OCI-LY1 (cell line): Measurements from ENCODE around the gene SF3A1.

Experiments used
- H2AFZ ChIP-seq: fragments of 200-600 bp; sonication (generic), shearing (Covaris generic); 2 replicates; pipeline ENCODE4 v1.6.0; 2014; ENCODE audit warnings: antibody characterized with exemption, mild to moderate bottlenecking, low read length
- H3F3A ChIP-seq: fragments of 200-600 bp; sonication (generic), shearing (Covaris generic); 2 replicates; pipeline ENCODE4 v1.6.0; 2014; ENCODE audit warnings: mild to moderate bottlenecking, antibody characterized with exemption, low read length, moderate library complexity; ENCODE audit not compliant: insufficient read depth
- H3K27ac ChIP-seq: fragments of 200-600 bp; sonication (generic); 2 replicates; pipeline ENCODE4 v1.5.1; 2014; ENCODE audit warnings: low read length, mixed run types, mild to moderate bottlenecking, low read depth; ENCODE audit not compliant: poor library complexity, severe bottlenecking
- H3K27me3 ChIP-seq: fragments of 200-600 bp; sonication (generic); 2 replicates; pipeline ENCODE4 v1.6.0; 2014; ENCODE audit warnings: antibody characterized with exemption, mild to moderate bottlenecking, low read length, moderate library complexity; ENCODE audit not compliant: insufficient read depth
- H3K36me3 ChIP-seq: fragments of 200-600 bp; sonication (generic); 2 replicates; pipeline ENCODE4 v1.6.1; 2014; ENCODE audit warnings: mild to moderate bottlenecking, antibody characterized with exemption, low read length, moderate library complexity, mixed read lengths; ENCODE audit not compliant: insufficient read depth
- H3K4me1 ChIP-seq: fragments of 200-600 bp; sonication (generic); 2 replicates; pipeline ENCODE4 v1.5.1; 2014; ENCODE audit warnings: mild to moderate bottlenecking, low read length, moderate library complexity; ENCODE audit not compliant: insufficient read depth, severe bottlenecking
- H3K4me2 ChIP-seq: fragments of 200-600 bp; sonication (generic), shearing (Covaris generic); 2 replicates; pipeline ENCODE4 v1.6.1; 2014; ENCODE audit warnings: low read length
- H3K4me3 ChIP-seq: fragments of 200-600 bp; sonication (generic); 2 replicates; pipeline ENCODE4 v1.5.1; 2014; ENCODE audit warnings: low read length, low read depth, mild to moderate bottlenecking, mixed read lengths; ENCODE audit not compliant: poor library complexity, severe bottlenecking
- H3K79me2 ChIP-seq: fragments of 200-600 bp; shearing (Covaris generic); 2 replicates; pipeline ENCODE4 v1.6.1; 2016; ENCODE audit warnings: mixed run types, low read length, mixed read lengths; ENCODE audit not compliant: insufficient read depth
- H3K9ac ChIP-seq: fragments of 200-600 bp; sonication (generic), shearing (Covaris generic); 2 replicates; pipeline ENCODE4 v1.6.1; 2014; ENCODE audit warnings: mild to moderate bottlenecking, low read length, mixed read lengths
- H3K9me2 ChIP-seq: fragments of 200-600 bp; sonication (generic), shearing (Covaris generic); 2 replicates; pipeline ENCODE4 v1.6.1; 2014; ENCODE audit warnings: low read depth, mild to moderate bottlenecking, low read length, mixed read lengths
- H3K9me3 ChIP-seq: fragments of 200-600 bp; shearing (Covaris generic); 2 replicates; pipeline ENCODE4 v1.6.1; 2014; ENCODE audit warnings: low read length, mixed read lengths
- H4K20me1 ChIP-seq: fragments of 200-600 bp; sonication (generic), shearing (Covaris generic); 2 replicates; pipeline ENCODE4 v1.6.0; 2016; ENCODE audit warnings: mild to moderate bottlenecking, low read length; ENCODE audit not compliant: insufficient read depth
- EZH2 ChIP-seq: fragments of 200-600 bp; sonication (generic), shearing (Covaris generic); IDR thresholded peaks from 2 replicates; pipeline ENCODE4 v1.8.0; 2017; ENCODE audit warnings: borderline replicate concordance, mixed run types, mild to moderate bottlenecking, antibody characterized with exemption, low read length, moderate library complexity, mixed read lengths
- TF ChIP-seq, protein P1 (sequence below): fragments of 200-600 bp; sonication (generic), shearing (Covaris generic); IDR thresholded peaks from 2 replicates; pipeline ENCODE4 v1.5.1; 2017; ENCODE audit warnings: mild to moderate bottlenecking, antibody characterized with exemption, low read length, moderate library complexity, mixed read lengths

SF3A1 gene

DNA sequence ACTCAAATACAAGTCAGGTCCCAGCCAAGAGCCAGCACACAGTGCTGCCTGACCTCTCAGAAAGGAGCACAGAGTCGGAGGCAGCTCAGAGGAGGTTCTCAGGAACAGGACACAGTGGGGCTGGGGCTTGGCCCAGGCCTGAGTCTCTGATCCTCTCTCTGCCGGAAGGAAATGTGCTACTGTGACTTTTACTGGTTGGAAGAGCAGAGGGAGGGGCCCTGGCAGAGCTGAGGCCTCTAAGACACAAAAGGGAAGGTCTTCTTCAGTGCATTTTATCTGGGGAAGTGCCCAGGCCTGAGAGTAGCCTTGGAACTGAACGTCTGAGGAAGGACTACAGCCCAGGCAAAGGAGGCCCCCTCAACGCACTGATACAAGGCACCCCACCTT lies 51.2 kb downstream of the SF3A1 start:
- Histone ChIP-seq H3K9me3 (no peaks in the 10 kb centered on the region), H2AFZ (no peak overlapping the region), H3K4me2 (peak overlapping the region; percentile 78), H4K20me1 (no peaks in the 10 kb centered on the region), H3K9me2 (no peaks in the 10 kb centered on the region), H3K36me3 (peaks cover 12% of the 10 kb centered on the region; the same call in 1 of the 2 replicates), H3K4me3 (peak overlapping the region; percentile 50), H3F3A (0 out of 2 replicates have a peak, but pooled peaks cover 3% of the 10 kb centered on the region), H3K4me1 (peaks cover 90% of the 10 kb centered on the region), H3K27me3 (no peaks in the 10 kb centered on the region), H3K9ac (peak overlapping the region; percentile 79), H3K27ac (peak overlapping the region; percentile 99), H3K79me2 (no peaks in the 10 kb centered on the region)
- TF ChIP-seq EZH2 = no peak
- TF ChIP-seq, protein P1, sequence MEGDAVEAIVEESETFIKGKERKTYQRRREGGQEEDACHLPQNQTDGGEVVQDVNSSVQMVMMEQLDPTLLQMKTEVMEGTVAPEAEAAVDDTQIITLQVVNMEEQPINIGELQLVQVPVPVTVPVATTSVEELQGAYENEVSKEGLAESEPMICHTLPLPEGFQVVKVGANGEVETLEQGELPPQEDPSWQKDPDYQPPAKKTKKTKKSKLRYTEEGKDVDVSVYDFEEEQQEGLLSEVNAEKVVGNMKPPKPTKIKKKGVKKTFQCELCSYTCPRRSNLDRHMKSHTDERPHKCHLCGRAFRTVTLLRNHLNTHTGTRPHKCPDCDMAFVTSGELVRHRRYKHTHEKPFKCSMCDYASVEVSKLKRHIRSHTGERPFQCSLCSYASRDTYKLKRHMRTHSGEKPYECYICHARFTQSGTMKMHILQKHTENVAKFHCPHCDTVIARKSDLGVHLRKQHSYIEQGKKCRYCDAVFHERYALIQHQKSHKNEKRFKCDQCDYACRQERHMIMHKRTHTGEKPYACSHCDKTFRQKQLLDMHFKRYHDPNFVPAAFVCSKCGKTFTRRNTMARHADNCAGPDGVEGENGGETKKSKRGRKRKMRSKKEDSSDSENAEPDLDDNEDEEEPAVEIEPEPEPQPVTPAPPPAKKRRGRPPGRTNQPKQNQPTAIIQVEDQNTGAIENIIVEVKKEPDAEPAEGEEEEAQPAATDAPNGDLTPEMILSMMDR = no peak

DNA sequence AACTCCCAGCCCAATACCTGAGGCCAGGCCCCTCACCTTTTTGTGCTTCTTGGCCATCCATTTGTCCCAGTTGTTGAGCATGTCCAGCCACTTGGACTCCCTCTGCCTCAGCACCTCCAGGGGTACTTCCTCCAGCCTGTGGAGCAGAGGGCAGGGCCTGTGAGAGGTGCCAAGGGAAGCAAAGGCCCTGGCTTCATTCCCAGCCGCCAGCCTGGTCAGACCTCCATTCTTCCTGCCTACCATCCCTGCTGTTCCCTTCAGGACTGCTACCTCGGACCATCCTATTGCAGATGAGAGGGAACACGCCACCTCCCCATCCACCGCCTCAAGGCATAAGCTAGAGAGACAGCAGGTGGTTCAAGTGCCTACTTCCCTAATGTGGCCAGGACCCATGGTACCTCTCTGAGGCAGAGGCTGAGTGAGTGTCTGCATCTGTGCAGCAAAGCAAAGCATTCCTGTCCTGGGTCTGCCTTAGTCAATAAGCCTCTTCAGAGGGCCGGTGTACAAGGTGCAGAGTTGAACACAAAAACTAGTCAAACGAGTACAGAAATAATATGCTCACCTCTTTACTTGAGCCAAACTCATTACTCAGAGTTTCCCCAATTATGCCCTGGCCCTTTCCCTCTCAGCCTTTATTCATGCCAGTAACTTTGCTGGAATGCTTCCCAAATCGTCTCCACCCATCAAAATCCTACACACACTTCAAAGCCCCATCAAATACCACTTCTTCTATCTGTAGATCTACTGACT lies 52.0 kb downstream of the SF3A1 start:
- Histone ChIP-seq H3K9me3 (no peaks in the 10 kb centered on the region), H3K4me3 (peak overlapping the region; percentile 50), H3K79me2 (no peaks in the 10 kb centered on the region), H2AFZ (no peak overlapping the region), H3K4me2 (peak overlapping the region; percentile 78), H3K27me3 (no peaks in the 10 kb centered on the region), H3K27ac (peak overlapping the region; percentile 99), H3K36me3 (peaks cover 15% of the 10 kb centered on the region; the same call in 1 of the 2 replicates), H3F3A (0 out of 2 replicates have a peak, but pooled peaks cover 3% of the 10 kb centered on the region), H3K4me1 (peaks cover 81% of the 10 kb centered on the region), H3K9me2 (no peaks in the 10 kb centered on the region), H4K20me1 (no peaks in the 10 kb centered on the region), H3K9ac (peak overlapping the region; percentile 79)
- TF ChIP-seq, protein P1 = no peak
- no peak for TF ChIP-seq EZH2

DNA sequence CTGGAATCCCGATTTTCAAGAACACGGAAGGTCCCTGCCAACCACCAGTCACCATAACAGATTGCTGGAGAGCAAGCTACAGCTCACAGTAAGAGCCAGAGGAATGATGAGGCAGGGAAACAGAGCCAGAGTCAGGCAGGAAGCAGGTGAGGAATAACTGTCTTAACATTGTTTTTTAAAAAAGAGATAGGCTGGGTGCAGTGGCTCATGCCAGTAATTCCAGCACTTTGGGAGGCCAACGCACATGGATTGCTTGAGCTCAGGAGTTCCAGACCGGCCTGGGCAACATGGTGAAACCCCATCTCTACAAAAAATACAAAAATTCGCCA lies 53.9 kb downstream of the SF3A1 start:
- Histone ChIP-seq H3K9me3 (no peaks in the 10 kb centered on the region), H3K9me2 (no peaks in the 10 kb centered on the region), H4K20me1 (no peaks in the 10 kb centered on the region), H3K4me2 (peak overlapping the region; percentile 28; the same call in 1 of the 2 replicates), H2AFZ (no peak overlapping the region), H3K27ac (peak overlapping the region; percentile 99), H3K9ac (no peak overlapping the region; the same call in 1 of the 2 replicates), H3K4me1 (peaks cover 62% of the 10 kb centered on the region), H3K36me3 (peaks cover 15% of the 10 kb centered on the region; the same call in 1 of the 2 replicates), H3F3A (0 out of 2 replicates have a peak, but pooled peaks cover 3% of the 10 kb centered on the region), H3K4me3 (no peak overlapping the region), H3K27me3 (no peaks in the 10 kb centered on the region), H3K79me2 (no peaks in the 10 kb centered on the region)
- TF ChIP-seq, protein P1 = no peak
- TF ChIP-seq EZH2 = no peak
